Astrocyte (in vitro differentiated cells and primary cell): Measurements from ENCODE around the gene SLCO4A1.
"Not testable (repeated sequence)": the region's sequence is repeated elsewhere in the genome, so short reads cannot be mapped to it uniquely, and the experiment has no call there.

Experiments used
- EZH2 ChIP-seq: IDR thresholded peaks from 2 replicates; pipeline ENCODE4 v1.6.1; 2012; ENCODE audit warnings: mild to moderate bottlenecking, low read length, inconsistent platforms; ENCODE audit not compliant: insufficient read depth
- TF ChIP-seq, protein P1 (sequence below): IDR thresholded peaks from 2 replicates; pipeline ENCODE4 v1.5.1; 2011; ENCODE audit warnings: low read depth, mild to moderate bottlenecking, inconsistent platforms, low read length, moderate library complexity; ENCODE audit not compliant: insufficient read depth

DNA sequence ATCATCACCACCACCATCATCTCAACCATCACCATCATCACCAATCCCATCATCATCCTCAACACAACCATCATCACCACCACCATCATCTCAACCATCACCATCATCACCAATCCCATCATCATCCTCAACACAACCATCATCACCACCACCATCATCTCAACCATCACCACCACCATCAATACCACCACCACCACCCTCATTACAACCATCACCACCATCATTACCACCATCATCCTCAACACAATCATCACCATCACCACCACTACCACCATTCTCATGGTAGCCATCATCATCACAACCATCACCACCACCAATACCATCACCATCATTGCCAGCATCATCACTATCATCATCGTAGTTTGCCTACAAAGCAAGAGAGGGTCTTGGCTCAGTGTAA lies 14.9 kb upstream of the SLCO4A1 start:
- TF ChIP-seq, protein P1, sequence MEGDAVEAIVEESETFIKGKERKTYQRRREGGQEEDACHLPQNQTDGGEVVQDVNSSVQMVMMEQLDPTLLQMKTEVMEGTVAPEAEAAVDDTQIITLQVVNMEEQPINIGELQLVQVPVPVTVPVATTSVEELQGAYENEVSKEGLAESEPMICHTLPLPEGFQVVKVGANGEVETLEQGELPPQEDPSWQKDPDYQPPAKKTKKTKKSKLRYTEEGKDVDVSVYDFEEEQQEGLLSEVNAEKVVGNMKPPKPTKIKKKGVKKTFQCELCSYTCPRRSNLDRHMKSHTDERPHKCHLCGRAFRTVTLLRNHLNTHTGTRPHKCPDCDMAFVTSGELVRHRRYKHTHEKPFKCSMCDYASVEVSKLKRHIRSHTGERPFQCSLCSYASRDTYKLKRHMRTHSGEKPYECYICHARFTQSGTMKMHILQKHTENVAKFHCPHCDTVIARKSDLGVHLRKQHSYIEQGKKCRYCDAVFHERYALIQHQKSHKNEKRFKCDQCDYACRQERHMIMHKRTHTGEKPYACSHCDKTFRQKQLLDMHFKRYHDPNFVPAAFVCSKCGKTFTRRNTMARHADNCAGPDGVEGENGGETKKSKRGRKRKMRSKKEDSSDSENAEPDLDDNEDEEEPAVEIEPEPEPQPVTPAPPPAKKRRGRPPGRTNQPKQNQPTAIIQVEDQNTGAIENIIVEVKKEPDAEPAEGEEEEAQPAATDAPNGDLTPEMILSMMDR = not testable (repeated sequence)
- not testable (repeated sequence) for TF ChIP-seq EZH2
